PC-9 (cell line): ENCODE results near the gene FKBP5. TPM values are rescaled to one million over a fixed set of nuclear protein-coding genes. Genes with fewer than 3 reads are reported as not detected.

ENCODE experiments used
- BruUV-seq: library from RNA; stranded (reverse); fragments of 400-500 nt; replicated peaks from 2 replicates; lab custom pipeline; 2021; lab: Mats Ljungman, UMichigan
- CTCF ChIA-PET: fragments of 300-600 bp; sonication (Branson Sonifier 250); formaldehyde crosslinking; loops from one replicate; lab custom pipeline; 2022; ENCODE audit warnings: antibody characterized with exemption; lab: Charles Lee
- POLR2A ChIA-PET: fragments of 300-600 bp; sonication (Branson Sonifier 250); formaldehyde crosslinking; loops from one replicate; lab custom pipeline; 2022; ENCODE audit warnings: antibody characterized with exemption; ENCODE audit not compliant: unreplicated experiment; lab: Charles Lee
- DNase-seq, 2 experiments: peaks; one replicate each; pipeline versions ENCODE4 v3.0.0 to v3.0.0-alpha.2; 2015 to 2022; ENCODE audit warnings: mixed read lengths in 1 of 2
- H2AFZ ChIP-seq: fragments of 200-600 bp; sonication (generic); 2 replicates; pipeline ENCODE4 v1.8.1; 2017; ENCODE audit warnings: antibody characterized with exemption
- H3F3A ChIP-seq: fragments of 200-600 bp; sonication (generic); 2 replicates; pipeline ENCODE4 v1.8.1; 2017; ENCODE audit warnings: antibody characterized with exemption, mild to moderate bottlenecking, low read depth; ENCODE audit not compliant: insufficient read depth
- H3K27ac ChIP-seq: fragments of 200-600 bp; sonication (generic); 2 replicates; pipeline ENCODE4 v1.6.1; 2016; ENCODE audit warnings: mixed run types
- H3K27me3 ChIP-seq: fragments of 200-600 bp; sonication (generic); 2 replicates; pipeline ENCODE4 v1.6.1; 2016; ENCODE audit warnings: low read depth, mixed run types; ENCODE audit not compliant: insufficient read depth
- H3K36me3 ChIP-seq: fragments of 200-600 bp; sonication (generic); 2 replicates; pipeline ENCODE4 v1.6.1; 2016; ENCODE audit warnings: low read depth, mixed run types
- H3K4me1 ChIP-seq: fragments of 200-600 bp; sonication (generic); replicated peaks from 2 replicates; pipeline ENCODE4 v1.6.1; 2016; ENCODE audit warnings: mixed run types; ENCODE audit not compliant: insufficient read depth
- H3K4me2 ChIP-seq: fragments of 200-600 bp; sonication (generic); 2 replicates; pipeline ENCODE4 v1.6.1; 2017; ENCODE audit warnings: mixed run types
- H3K4me3 ChIP-seq: fragments of 200-600 bp; sonication (generic); 2 replicates; pipeline ENCODE4 v1.6.1; 2016; ENCODE audit warnings: mixed run types
- H3K79me2 ChIP-seq: fragments of 200-600 bp; sonication (generic); 2 replicates; pipeline ENCODE4 v1.6.1; 2017; ENCODE audit warnings: low read depth, mixed run types
- H3K9me2 ChIP-seq: fragments of 200-600 bp; sonication (generic); 2 replicates; pipeline ENCODE4 v1.8.1; 2017; ENCODE audit warnings: mild to moderate bottlenecking; ENCODE audit not compliant: insufficient read depth
- H3K9me3 ChIP-seq: fragments of 200-600 bp; sonication (generic); 2 replicates; pipeline ENCODE4 v1.8.1; 2016; ENCODE audit warnings: low read depth; ENCODE audit not compliant: insufficient read depth
- H4K20me1 ChIP-seq: fragments of 200-600 bp; sonication (generic); 2 replicates; pipeline ENCODE4 v1.8.1; 2017; ENCODE audit not compliant: insufficient read depth
- EZH2 ChIP-seq: fragments of 200-600 bp; sonication (generic); IDR thresholded peaks from 2 replicates; pipeline ENCODE4 v1.8.0; 2017; ENCODE audit warnings: antibody characterized with exemption, low read depth
- intact Hi-C: fragments of 100-400 bp; cut with micrococcal nuclease; formaldehyde crosslinking; loops from one replicate; pipeline ENCODE4 v1.10.0; 2022; ENCODE audit not compliant: unreplicated experiment
- total RNA-seq: library from RNA; stranded (reverse); gene quantifications from 2 replicates; pipeline ENCODE4 v1.2.3, GENCODE V29; 2021
- TF ChIP-seq, protein P1 (sequence below): fragments of 200-600 bp; sonication (generic); conservative IDR thresholded peaks from 2 replicates; pipeline ENCODE4 v1.6.1; 2017; ENCODE audit warnings: mixed run types, antibody characterized with exemption, mild to moderate bottlenecking, moderate library complexity

The FKBP5 gene
- total RNA-seq, 1 experiment from 2014 or later, result 5.0 TPM

DNA sequence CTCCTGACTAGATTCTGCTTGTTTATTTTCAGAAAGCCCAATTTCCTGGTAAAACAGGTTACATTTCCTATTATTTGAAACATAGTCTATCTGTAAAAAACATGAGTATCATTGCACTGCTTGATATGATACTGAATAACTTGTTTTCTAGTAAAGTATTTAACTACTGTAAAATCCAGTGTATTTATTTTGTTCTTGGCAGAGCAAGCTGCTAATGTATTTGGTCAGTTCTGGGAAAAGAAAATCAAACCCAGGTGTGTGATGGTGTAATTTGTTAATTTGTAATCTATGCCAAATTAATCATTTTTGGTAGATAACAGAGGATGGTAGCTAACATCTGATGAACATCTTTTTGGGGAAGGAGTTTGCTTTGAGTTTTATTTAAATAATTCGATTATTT lies 50.8 kb downstream of the FKBP5 start:
- POLR2A ChIA-PET, result interaction anchor here (0.7 kb wide), 1 partner anchor 18 kb away, joined by 3 read pairs; no protein-coding TSS in a partner anchor
- intact Hi-C loops, result no loop called here
- CTCF ChIA-PET, result no interaction called here
- Histone ChIP-seq H2AFZ (no peak overlapping the region), H3K27me3 (no peaks in the 10 kb centered on the region), H3K36me3 (no peaks in the 10 kb centered on the region), H4K20me1 (no peaks in the 10 kb centered on the region), H3K9me2 (no peaks in the 10 kb centered on the region), H3F3A (no peaks in the 10 kb centered on the region), H3K4me1 (no peaks in the 10 kb centered on the region), H3K27ac (no peak overlapping the region), H3K79me2 (no peaks in the 10 kb centered on the region), H3K9me3 (no peaks in the 10 kb centered on the region), H3K4me3 (no peak overlapping the region), H3K4me2 (no peak overlapping the region)
- no TSS peak for BruUV-seq
- TF ChIP-seq, protein P1, sequence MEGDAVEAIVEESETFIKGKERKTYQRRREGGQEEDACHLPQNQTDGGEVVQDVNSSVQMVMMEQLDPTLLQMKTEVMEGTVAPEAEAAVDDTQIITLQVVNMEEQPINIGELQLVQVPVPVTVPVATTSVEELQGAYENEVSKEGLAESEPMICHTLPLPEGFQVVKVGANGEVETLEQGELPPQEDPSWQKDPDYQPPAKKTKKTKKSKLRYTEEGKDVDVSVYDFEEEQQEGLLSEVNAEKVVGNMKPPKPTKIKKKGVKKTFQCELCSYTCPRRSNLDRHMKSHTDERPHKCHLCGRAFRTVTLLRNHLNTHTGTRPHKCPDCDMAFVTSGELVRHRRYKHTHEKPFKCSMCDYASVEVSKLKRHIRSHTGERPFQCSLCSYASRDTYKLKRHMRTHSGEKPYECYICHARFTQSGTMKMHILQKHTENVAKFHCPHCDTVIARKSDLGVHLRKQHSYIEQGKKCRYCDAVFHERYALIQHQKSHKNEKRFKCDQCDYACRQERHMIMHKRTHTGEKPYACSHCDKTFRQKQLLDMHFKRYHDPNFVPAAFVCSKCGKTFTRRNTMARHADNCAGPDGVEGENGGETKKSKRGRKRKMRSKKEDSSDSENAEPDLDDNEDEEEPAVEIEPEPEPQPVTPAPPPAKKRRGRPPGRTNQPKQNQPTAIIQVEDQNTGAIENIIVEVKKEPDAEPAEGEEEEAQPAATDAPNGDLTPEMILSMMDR, result no peak
- TF ChIP-seq EZH2, result no peak
- DNase-seq, result no peak

DNA sequence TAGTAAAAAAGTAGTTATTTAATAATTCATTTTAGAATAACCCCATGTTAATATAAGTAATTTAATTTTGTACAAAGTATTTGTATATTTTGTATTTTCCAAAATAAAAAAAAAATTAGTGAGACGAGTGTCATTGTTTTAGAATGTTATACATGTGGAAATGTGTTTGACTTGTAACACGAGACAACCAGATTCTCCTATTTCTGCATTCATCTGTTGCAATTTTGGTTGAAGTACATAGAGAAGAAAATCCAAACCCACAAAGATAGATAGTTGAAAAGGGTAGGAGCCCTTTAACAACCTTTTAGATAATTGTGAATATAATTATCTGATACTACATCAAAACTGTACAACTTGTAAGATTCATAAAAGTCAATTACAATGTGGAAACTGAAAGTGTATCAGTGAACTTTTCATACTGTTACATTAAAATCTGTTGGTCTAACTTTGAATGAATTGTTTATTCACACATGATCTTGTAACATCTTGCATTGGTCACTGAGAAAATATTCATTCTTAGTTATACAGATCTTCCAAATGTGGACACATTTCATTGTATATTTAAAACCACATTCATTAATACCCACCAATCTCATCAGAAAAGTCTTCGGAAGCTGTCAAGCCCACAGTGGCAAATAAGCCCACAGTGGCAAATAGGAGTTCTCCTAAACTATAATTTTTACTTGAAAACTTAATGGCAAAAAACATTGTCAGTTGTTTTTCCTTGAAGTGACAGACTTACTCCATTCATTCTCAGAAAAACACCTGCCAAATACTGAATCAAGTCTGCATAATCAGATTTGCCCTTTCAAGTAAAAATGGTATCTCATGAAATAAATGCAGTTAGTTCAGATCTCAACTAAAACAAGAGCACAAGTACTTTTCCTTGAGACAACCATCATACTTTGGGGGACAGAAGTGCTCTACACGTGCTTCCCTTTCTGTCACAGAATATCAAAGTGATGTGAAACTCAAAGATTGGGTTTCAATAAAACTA lies 52.8 kb downstream of the FKBP5 start:
- ChIA-PET CTCF (no interaction called here), POLR2A (interaction anchor here (0.7 kb wide), 1 partner anchor 19 kb away, joined by 4 read pairs; no protein-coding TSS in a partner anchor)
- BruUV-seq, result no TSS peak

DNA sequence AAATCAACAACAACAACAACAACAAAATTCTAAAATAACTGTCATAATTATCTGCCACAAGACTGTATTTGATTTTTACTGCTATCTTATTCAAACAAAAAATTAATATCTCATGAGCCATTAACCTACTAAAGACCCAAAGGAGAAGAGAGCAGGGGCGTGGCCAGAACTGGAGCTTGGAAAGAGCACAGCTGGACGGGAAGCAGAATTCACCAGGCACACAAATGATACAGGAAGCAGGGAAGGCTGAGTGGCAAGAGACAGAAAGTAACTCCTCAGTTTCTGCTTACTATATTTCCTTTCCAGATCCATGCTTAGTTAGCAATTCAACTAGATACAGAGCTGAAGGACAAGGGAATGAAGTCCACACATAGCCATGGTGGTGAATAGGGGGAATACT lies 54.4 kb downstream of the FKBP5 start:
- H3K27me3 ChIP-seq, result no peaks in the 10 kb centered on the region
- H3K79me2 ChIP-seq, result no peaks in the 10 kb centered on the region
- BruUV-seq, result no TSS peak
- H3K9me2 ChIP-seq, result no peaks in the 10 kb centered on the region
- ChIA-PET POLR2A (no interaction called here), CTCF (no interaction called here)
- H2AFZ ChIP-seq, result no peak overlapping the region
- H3K9me3 ChIP-seq, result no peaks in the 10 kb centered on the region
- intact Hi-C loops, result no loop called here
- H3K27ac ChIP-seq, result no peak overlapping the region
- no peak for TF ChIP-seq EZH2
- TF ChIP-seq, protein P1, result no peak
- H3K4me3 ChIP-seq, result no peak overlapping the region
- no peak for DNase-seq
- no peaks in the 10 kb centered on the region for H4K20me1 ChIP-seq
- no peaks in the 10 kb centered on the region for H3F3A ChIP-seq
- H3K36me3 ChIP-seq, result no peaks in the 10 kb centered on the region
- no peak overlapping the region for H3K4me2 ChIP-seq
- no peaks in the 10 kb centered on the region; the same call in 1 of the 2 replicates for H3K4me1 ChIP-seq

More for the DNA sequence above, 52.8 kb downstream of the FKBP5 start:
- Histone ChIP-seq H3K9me3 (no peaks in the 10 kb centered on the region), H3K79me2 (no peaks in the 10 kb centered on the region), H4K20me1 (no peaks in the 10 kb centered on the region), H3K27me3 (no peaks in the 10 kb centered on the region), H2AFZ (no peak overlapping the region), H3K9me2 (no peaks in the 10 kb centered on the region), H3K4me2 (no peak overlapping the region), H3F3A (no peaks in the 10 kb centered on the region), H3K27ac (no peak overlapping the region), H3K36me3 (no peaks in the 10 kb centered on the region), H3K4me3 (no peak overlapping the region), H3K4me1 (no peaks in the 10 kb centered on the region)
- intact Hi-C loops, result no loop called here
- no peak for DNase-seq
- TF ChIP-seq, protein P1, result no peak
- TF ChIP-seq EZH2, result no peak
